Measurements from ENCODE around the gene MZF1. TPM values are rescaled to one million over a fixed set of nuclear protein-coding genes. Genes with fewer than 3 reads are reported as not detected.
A peak's percentile ranks its signal among the peaks of the same experiment; 100 is the strongest.

MZF1 gene
- total and polyA plus RNA-seq, 12 donors = 8.7 to 152 (median 33.2) TPM

- Histone ChIP-seq H3K9me3 (replicated peaks in 1 of 3) (no peaks in the 10 kb centered on the region), H3K36me3 (replicated peaks in 1 of 2) (peaks cover 0 to 14% of the 10 kb centered on the region in 2 donors), H3K27me3 (no peaks in the 10 kb centered on the region), H3K27ac (peak overlapping the region in 4 of 5 donors; percentile 98 to 100 (median 100)), H3K4me1 (replicated peaks in 1 of 2) (peaks cover 36 to 60% of the 10 kb centered on the region in 2 donors), H3K4me3 (peak overlapping the region in 1 of 4 donors; percentile 95)
- intact Hi-C loops (cut with DNase I) = no loop called here
- WGBS, 4 donors = 74 to 84% (median 81%) methylated on average over 7 to 8 of the region's 8 CpGs
- TF ChIP-seq POLR2A (IDR thresholded peaks at IDR 0.05) (no peak), CTCF (IDR thresholded peaks at IDR 0.05) (no peak)
- DNase-seq = peak in 2 of 7 donors; percentile 26 to 68
These were observed 12.9 kb downstream of the MZF1 start for GRCh38 chr19:58560007-58560887.

GRCh38 chr19:58559275-58560006, 13.7 kb downstream of the MZF1 start:
- intact Hi-C loops (cut with DNase I) = no loop called here
- peaks cover 38 to 61% of the 10 kb centered on the region in 2 donors for H3K4me1 ChIP-seq (replicated peaks in 1 of 2)
- peak; percentile 90 to 97 (median 96) for DNase-seq

GRCh38 chr19:58558623-58559274, 14.4 kb downstream of the MZF1 start:
- peaks cover 45 to 68% of the 10 kb centered on the region in 2 donors for H3K4me1 ChIP-seq (replicated peaks in 1 of 2)

More at GRCh38 chr19:58559275-58560006, 13.7 kb downstream of the MZF1 start:
- Histone ChIP-seq H3K9me3 (replicated peaks in 1 of 3) (no peaks in the 10 kb centered on the region), H3K27me3 (no peaks in the 10 kb centered on the region), H3K27ac (peak overlapping the region; percentile 97 to 100 (median 100)), H3K4me3 (peak overlapping the region; percentile 2 to 95 (median 55)), H3K36me3 (replicated peaks in 1 of 2) (peaks cover 0 to 14% of the 10 kb centered on the region in 2 donors)
- WGBS, 4 donors = 1 to 3% (median 1%) methylated on average over 17 to 33 of the region's 33 CpGs
- peak; percentile 54 to 82 for TF ChIP-seq POLR2A (IDR thresholded peaks at IDR 0.05)
- TF ChIP-seq CTCF (IDR thresholded peaks at IDR 0.05) = no peak

More at GRCh38 chr19:58558623-58559274, 14.4 kb downstream of the MZF1 start:
- peak; percentile 41 to 62 for TF ChIP-seq POLR2A (IDR thresholded peaks at IDR 0.05)
- TF ChIP-seq CTCF (IDR thresholded peaks at IDR 0.05) = no peak
- peak; percentile 99 to 100 (median 99) for DNase-seq
- H3K9me3 ChIP-seq (replicated peaks in 1 of 3) = no peaks in the 10 kb centered on the region
- H3K27me3 ChIP-seq = no peaks in the 10 kb centered on the region
- peak overlapping the region; percentile 2 to 95 (median 60) for H3K4me3 ChIP-seq
- H3K36me3 ChIP-seq (replicated peaks in 1 of 2) = peaks cover 0 to 14% of the 10 kb centered on the region in 2 donors
- H3K27ac ChIP-seq = peak overlapping the region; percentile 97 to 100 (median 100)
- intact Hi-C loops (cut with DNase I) = no loop called here
- 0 to 1% (median 0%) methylated on average over 43 to 76 of the region's 76 CpGs; no CpG with 5 or more reads in 1 of the 4 donors for WGBS, 4 donors

Measured in adrenal gland (tissue), 12 donors.